ENCODE results near the gene TTC34.
"Not testable (repeated sequence)": the region's sequence is repeated elsewhere in the genome, so short reads cannot be mapped to it uniquely, and the experiment has no call there.

Gene TTC34

DNA sequence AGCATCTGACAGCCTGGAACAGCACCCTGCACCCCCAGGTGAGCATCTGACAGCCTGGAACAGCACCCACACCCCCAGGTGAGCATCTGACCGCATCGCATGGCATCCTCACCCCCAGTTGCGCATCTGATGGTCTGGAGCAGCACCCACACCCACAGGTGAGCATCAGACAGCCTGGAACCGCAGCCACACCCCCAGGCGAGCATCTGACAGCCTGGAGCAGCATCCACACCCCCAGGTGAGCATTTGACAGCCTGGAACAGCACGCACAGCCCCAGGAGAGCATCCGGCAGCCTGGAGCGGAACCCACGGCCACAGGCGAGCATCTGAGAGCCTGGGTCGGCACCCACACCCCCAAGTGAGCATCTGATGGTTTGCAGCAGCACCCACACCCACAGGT, 118.6 kb downstream of the TTC34 start:
- H3K36me3 ChIP-seq (ENCODE audit: control insufficient read depth, insufficient read depth, low read length); H3K4me3 ChIP-seq (replicated peaks; ENCODE audit: low read depth, low read length); H3K27me3 ChIP-seq (replicated peaks; ENCODE audit: control insufficient read depth, insufficient read depth, low read length); DNase-seq (ENCODE audit: extremely low read depth, insufficient read length): not testable (repeated sequence)

DNA sequence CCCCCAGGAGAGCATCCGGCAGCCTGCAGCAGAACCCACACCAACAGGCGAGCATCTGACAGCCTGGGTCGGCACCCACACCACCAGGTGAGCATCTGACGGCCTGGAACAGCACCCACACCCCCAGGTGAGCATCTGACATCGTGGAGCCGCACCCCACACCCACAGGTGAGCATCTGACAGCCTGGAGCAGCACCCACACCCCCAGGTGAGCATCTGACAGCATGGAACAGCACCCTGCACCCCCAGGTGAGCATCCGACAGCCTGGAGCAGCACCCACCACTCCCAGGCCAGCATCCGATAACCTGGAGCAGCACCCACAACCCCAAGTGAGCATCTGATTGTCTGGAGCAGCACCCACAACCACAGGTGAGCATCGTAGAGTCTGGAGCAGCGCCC, 124.8 kb downstream of the TTC34 start:
- H3K27me3 ChIP-seq (replicated peaks; ENCODE audit: control insufficient read depth, insufficient read depth, low read length); DNase-seq (ENCODE audit: extremely low read depth, insufficient read length); H3K4me3 ChIP-seq (replicated peaks; ENCODE audit: low read depth, low read length); H3K36me3 ChIP-seq (ENCODE audit: control insufficient read depth, insufficient read depth, low read length): not testable (repeated sequence)

DNA sequence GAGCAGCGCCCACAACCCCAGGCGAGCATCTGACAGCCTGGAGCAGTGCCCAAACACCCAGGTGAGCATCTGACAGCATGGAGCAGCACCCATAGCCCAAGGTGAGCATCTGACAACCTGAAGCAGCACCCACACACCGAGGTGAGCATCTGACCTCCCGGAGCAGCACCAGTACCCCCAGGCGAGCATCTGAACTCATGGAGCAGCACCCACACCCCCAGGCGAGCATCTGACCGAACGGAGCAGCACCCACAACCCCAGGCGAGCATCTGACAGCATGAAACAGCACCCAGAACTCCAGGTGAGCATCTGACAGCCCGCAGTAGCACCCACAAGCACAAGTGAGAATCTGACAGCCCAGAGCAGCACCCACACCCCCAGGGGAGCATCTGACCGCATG, 129.8 kb downstream of the TTC34 start:
- not testable (repeated sequence) for DNase-seq (ENCODE audit: extremely low read depth, insufficient read length); H3K36me3 ChIP-seq (ENCODE audit: control insufficient read depth, insufficient read depth, low read length); H3K27me3 ChIP-seq (replicated peaks; ENCODE audit: control insufficient read depth, insufficient read depth, low read length); H3K4me3 ChIP-seq (replicated peaks; ENCODE audit: low read depth, low read length)

DNA sequence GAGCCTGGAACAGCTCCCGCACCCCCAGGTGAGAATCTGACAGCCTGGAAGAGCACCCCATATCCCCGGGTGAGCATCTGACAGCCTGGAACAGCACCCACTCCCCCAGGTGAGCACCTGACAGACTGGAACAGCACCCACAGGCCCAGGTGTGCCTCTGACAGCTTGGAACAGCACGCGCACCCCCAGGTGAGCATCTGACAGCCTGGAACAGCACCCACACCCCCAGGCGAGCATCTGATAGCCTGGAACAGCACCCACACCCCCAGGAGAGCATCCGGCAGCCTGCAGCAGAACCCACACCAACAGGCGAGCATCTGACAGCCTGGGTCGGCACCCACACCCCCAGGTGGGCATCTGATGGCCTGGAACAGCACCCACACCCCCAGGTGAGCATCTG, 141.7 kb downstream of the TTC34 start:
- DNase-seq (ENCODE audit: extremely low read depth, insufficient read length); H3K36me3 ChIP-seq (ENCODE audit: control insufficient read depth, insufficient read depth, low read length); H3K4me3 ChIP-seq (replicated peaks; ENCODE audit: low read depth, low read length); H3K27me3 ChIP-seq (replicated peaks; ENCODE audit: control insufficient read depth, insufficient read depth, low read length): not testable (repeated sequence)

DNA sequence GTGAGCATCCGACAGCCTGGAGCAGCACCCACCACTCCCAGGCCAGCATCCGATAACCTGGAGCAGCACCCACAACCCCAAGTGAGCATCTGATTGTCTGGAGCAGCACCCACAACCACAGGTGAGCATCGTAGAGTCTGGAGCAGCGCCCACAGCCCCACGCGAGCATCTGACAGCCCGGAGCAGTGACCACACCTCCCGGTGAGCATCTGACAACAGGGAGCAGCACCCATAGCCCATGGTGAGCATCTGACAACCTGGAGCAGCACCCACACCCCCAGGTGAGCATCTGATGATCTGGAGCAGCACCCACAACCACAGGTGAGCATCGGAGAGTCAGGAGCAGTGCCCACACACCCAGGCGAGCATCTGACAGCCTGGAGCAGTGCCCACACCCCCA, 143.6 kb downstream of the TTC34 start:
- not testable (repeated sequence) for DNase-seq (ENCODE audit: extremely low read depth, insufficient read length); H3K36me3 ChIP-seq (ENCODE audit: control insufficient read depth, insufficient read depth, low read length); H3K27me3 ChIP-seq (replicated peaks; ENCODE audit: control insufficient read depth, insufficient read depth, low read length); H3K4me3 ChIP-seq (replicated peaks; ENCODE audit: low read depth, low read length)

DNA sequence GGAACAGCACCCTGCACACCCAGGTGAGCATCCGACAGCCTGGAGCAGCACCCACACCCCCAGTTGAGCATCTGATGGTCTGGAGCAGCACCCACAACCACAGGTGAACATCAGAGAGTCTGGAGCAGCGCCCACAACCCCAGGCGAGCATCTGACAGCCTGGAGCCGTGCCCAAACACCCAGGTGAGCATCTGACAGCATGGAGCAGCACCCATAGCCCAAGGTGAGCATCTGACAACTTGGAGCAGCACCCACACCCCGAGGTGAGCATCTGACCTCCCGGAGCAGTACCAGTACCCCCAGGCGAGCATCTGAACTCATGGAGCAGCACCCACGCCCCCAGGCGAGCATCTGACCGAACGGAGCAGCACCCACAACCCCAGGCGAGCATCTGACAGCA, 144.4 kb downstream of the TTC34 start:
- not testable (repeated sequence) for H3K27me3 ChIP-seq (replicated peaks; ENCODE audit: control insufficient read depth, insufficient read depth, low read length); DNase-seq (ENCODE audit: extremely low read depth, insufficient read length); H3K4me3 ChIP-seq (replicated peaks; ENCODE audit: low read depth, low read length); H3K36me3 ChIP-seq (ENCODE audit: control insufficient read depth, insufficient read depth, low read length)

DNA sequence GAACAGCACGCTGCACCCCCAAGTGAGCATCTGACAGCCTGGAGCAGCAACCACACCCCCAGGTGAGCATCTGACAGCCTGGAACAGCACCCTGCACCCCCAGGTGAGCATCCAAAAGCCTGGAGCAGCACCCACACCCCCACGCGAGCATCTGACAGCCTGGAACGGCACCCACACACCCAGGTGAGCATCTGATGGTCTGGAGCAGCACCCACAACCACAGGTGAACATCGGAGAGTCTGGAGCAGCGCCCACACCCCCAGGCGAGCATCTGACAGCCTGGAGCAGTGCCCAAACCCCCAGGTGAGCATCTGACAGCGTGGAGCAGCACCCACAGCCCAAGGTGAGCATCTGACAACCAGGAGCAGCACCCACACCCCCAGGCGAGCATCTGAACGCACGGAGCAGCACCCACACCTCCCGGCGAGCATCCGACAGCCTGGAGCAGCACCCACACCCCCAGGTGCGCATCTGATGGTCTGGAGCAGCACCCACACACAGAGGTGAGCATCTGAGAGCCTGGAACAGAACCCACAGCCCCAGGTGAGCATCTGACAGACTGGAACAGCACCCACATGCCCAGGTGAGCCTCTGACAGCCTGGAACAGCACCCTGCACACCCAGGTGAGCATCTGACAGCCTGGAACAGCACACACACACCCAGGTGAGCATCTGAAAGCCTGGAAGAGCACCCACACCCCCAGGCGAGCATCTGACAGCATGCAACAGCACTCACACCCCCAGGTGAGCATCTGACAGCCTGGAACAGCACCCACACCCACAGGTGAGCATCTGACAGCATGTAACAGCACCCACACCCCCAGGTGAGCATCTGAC, 145.7 kb downstream of the TTC34 start:
- H3K4me3 ChIP-seq (replicated peaks; ENCODE audit: low read depth, low read length); H3K27me3 ChIP-seq (replicated peaks; ENCODE audit: control insufficient read depth, insufficient read depth, low read length); DNase-seq (ENCODE audit: extremely low read depth, insufficient read length); H3K36me3 ChIP-seq (ENCODE audit: control insufficient read depth, insufficient read depth, low read length): not testable (repeated sequence)

DNA sequence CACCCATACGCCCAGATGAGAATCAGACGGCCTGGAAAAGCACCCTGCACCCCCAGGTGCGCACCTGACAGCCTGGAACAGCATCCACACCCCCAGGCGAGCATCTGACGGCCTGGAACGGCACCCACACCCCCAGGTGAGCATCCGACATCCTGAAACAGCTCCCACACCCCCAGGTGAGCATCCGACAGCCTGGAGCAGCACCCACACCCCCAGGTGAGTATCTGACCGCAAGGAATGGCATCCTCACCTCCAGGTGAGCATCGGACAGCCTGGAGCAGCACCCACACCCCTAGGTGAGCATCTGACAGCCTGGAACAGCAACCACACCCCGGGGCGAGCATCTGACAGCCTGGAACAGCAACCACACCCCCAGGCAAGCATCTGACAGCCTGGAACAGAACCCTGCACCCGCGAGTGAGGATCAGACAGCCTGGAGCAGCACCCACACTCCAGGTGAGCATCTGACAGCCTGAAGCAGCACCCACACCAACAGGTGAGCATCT, 147.0 kb downstream of the TTC34 start:
- not testable (repeated sequence) for H3K27me3 ChIP-seq (replicated peaks; ENCODE audit: control insufficient read depth, insufficient read depth, low read length); H3K36me3 ChIP-seq (ENCODE audit: control insufficient read depth, insufficient read depth, low read length); DNase-seq (ENCODE audit: extremely low read depth, insufficient read length); H3K4me3 ChIP-seq (replicated peaks; ENCODE audit: low read depth, low read length)

DNA sequence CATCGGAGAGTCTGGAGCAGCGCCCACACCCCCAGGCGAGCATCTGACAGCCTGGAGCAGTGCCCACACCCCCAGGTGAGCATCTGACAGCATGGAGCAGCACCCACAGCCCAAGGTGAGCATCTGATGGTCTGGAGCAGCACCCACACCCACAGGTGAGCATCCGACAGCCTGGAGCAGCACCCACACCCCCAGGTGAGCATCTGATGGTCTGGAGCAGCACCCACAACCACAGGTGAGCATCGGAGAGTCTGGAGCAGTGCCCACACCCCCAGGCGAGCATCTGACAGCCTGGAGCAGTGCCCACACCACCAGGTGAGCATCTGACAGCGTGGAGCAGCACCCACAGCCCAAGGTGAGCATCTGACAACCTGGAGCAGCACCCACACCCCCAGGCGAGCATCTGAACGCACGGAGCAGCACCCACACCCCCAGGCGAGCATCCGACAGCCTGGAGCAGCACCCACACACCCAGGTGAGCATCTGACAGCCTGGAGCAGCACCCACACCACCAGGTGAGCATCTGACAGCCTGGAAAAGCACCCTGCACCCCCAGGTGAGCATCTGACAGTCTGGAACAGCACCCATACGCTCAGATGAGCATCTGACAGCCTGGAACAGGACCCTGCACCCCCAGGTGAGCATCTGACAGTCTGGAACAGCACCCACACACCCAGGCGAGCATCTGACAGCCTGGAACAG, 147.6 kb downstream of the TTC34 start:
- not testable (repeated sequence) for H3K36me3 ChIP-seq (ENCODE audit: control insufficient read depth, insufficient read depth, low read length); H3K27me3 ChIP-seq (replicated peaks; ENCODE audit: control insufficient read depth, insufficient read depth, low read length); H3K4me3 ChIP-seq (replicated peaks; ENCODE audit: low read depth, low read length); DNase-seq (ENCODE audit: extremely low read depth, insufficient read length)

DNA sequence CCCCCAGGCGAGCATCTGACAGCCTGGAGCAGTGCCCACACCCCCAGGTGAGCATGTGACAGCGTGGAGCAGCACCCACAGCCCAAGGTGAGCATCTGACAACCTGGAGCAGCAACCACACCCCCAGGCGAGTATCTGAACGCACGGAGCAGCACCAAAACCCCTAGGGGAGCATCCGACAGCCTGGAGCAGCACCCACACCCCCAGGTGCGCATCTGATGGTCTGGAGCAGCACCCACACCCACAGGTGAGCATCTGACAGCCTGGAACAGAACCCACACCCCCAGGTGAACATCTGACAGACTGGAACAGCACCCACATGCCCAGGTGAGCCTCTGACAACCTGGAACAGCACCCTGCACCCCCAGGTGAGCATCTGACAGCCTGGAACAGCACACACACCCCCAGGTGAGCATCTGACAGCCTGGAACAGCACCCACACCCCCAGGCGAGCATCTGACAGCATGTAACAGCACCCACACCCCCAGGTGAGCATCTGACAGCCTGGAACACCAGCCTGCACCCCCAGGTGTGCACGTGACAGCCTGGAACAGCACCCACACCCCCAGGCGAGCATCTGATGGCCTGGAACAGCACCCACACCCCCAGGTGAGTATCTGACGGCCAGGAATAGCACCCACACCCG, 148.4 kb downstream of the TTC34 start:
- H3K27me3 ChIP-seq (replicated peaks; ENCODE audit: control insufficient read depth, insufficient read depth, low read length); H3K4me3 ChIP-seq (replicated peaks; ENCODE audit: low read depth, low read length); DNase-seq (ENCODE audit: extremely low read depth, insufficient read length): not testable (repeated sequence)

DNA sequence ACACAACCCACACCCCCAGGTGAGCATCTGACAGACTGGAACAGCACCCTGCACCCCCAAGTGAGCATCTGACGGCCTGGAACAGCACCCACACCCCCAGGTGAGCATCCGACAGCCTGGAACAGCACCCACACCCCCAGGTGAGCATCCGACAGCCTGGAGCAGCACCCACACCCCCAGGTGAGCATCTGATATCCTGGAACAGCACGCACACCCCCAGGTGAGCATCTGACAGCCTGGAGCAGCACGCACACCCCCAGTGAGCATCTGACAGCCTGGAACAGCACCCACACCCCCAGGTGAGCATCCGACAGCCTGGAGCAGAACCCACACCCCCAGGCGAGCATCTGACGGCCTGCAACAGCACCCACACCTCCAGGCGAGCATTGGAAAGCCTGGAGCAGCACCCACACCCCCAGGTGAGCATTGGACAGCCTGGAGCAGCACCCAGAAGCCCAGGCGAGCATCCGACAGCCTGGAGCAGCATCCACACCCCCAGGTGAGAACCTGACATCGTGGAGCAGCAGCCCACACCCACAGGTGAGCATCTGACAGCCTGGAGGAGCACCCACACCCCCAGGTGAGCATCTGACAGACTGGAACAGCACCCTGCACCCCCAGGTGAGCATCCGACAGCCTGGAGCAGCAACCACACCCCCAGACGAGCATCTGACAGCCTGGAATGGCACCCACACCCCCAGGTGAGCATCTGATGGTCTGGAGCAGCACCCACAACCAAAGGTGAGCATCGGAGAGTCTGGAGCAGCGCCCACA, 149.2 kb downstream of the TTC34 start:
- not testable (repeated sequence) for DNase-seq (ENCODE audit: extremely low read depth, insufficient read length)

More for the DNA sequence above, 148.4 kb downstream of the TTC34 start:
- not testable (repeated sequence) for H3K36me3 ChIP-seq (ENCODE audit: control insufficient read depth, insufficient read depth, low read length)

More for the DNA sequence above, 149.2 kb downstream of the TTC34 start:
- H3K4me3 ChIP-seq (replicated peaks; ENCODE audit: low read depth, low read length); H3K27me3 ChIP-seq (replicated peaks; ENCODE audit: control insufficient read depth, insufficient read depth, low read length); H3K36me3 ChIP-seq (ENCODE audit: control insufficient read depth, insufficient read depth, low read length): not testable (repeated sequence)

Data from GM06990 (cell line).